Heart left ventricle (tissue), 13 donors: ENCODE measurements around the gene SPESP1.

Experiments used
- POLR2A ChIP-seq, 2 donors: fragments of 450-650 bp; IDR thresholded peaks; one replicate each; pipeline ENCODE4 v1.6.1; 2017; ENCODE audit warnings: antibody characterized with exemption in 2 of 2, mild to moderate bottlenecking in 2 of 2, moderate library complexity in 2 of 2
- TF ChIP-seq, protein P1 (sequence below), 12 donors: fragments of 200-600 bp; sonication (generic) in 4 of 12; IDR thresholded peaks; one replicate each; pipeline versions ENCODE4 v1.5.0 to v1.8.0; 2018 to 2022; ENCODE audit warnings: antibody characterized with exemption in 12 of 12, mild to moderate bottlenecking in 5 of 12
- donor health status: ischemic (EF 13 %, LVEDD 7.1; RV severe dilation, severe dysfunction).
- donor health status: DM: no; HTN: yes; CAD: no.
- donor health status: DM: no; HTN: no; CAD: no.
- donor health status: ischemic (EF 25% LVEDD 6.9; RV normal size, moderate dysfunction).
- donor health status: ischemic (EF 25% LVEDD 5.7; RV mildly dilated, moderate dysfunction).
- donor health status: ischemic (EF 35%, LVEDD 5.7; RV mildly dilated, moderate dysfunction).
- donor health status: nonischemic (EF 11% LVEDD 7.7; RV severe dilation, severe dysfunction).
- donor health status: DM: yes; HTN: yes; CAD: no.
- donor health status: PGD.
- donor health status: ischemic (EF 29% LVEDD 5.4; RV normal size, mild dysfunction).
- donor health status: nonischemic (EF 23%, LVEDD 6.1; RV moderate dilation, normal function).

DNA sequence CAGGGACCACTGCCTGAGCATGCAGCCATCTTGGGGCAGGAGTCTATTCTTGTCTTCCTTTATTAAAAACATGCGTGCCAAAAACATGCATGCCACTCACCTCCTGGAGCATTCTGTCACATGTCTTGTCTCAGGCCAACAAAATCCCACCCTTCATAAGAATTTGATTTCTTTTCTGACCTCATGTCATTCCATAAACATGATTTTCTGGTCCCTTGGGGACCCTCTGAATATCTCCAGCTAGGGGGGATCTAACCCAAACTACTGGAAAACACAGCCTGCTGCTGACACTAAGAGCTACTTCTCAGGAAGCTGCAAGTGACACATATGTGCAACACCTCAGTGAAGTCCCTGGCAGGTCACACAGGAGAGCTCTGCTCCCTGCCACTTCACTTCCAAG is 57.4 kb downstream of the SPESP1 start:
- no peak for TF ChIP-seq POLR2A (IDR thresholded peaks at IDR 0.05)
- TF ChIP-seq, protein P1, sequence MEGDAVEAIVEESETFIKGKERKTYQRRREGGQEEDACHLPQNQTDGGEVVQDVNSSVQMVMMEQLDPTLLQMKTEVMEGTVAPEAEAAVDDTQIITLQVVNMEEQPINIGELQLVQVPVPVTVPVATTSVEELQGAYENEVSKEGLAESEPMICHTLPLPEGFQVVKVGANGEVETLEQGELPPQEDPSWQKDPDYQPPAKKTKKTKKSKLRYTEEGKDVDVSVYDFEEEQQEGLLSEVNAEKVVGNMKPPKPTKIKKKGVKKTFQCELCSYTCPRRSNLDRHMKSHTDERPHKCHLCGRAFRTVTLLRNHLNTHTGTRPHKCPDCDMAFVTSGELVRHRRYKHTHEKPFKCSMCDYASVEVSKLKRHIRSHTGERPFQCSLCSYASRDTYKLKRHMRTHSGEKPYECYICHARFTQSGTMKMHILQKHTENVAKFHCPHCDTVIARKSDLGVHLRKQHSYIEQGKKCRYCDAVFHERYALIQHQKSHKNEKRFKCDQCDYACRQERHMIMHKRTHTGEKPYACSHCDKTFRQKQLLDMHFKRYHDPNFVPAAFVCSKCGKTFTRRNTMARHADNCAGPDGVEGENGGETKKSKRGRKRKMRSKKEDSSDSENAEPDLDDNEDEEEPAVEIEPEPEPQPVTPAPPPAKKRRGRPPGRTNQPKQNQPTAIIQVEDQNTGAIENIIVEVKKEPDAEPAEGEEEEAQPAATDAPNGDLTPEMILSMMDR (IDR thresholded peaks at IDR 0.05) = no peak
